HL-60/S4 treated with retinoic acid at 250 ng/mL for 4 days and 3 days (cell line): ENCODE measurements around the gene NXT1.

Source experiments
- in situ Hi-C: fragments of 300-500 bp; cut with MboI; formaldehyde crosslinking; loops from 2 replicates; pipeline ENCODE4 v1.7.0; 2022; ENCODE audit warnings: low sequenced_read_pairs

Gene NXT1

DNA sequence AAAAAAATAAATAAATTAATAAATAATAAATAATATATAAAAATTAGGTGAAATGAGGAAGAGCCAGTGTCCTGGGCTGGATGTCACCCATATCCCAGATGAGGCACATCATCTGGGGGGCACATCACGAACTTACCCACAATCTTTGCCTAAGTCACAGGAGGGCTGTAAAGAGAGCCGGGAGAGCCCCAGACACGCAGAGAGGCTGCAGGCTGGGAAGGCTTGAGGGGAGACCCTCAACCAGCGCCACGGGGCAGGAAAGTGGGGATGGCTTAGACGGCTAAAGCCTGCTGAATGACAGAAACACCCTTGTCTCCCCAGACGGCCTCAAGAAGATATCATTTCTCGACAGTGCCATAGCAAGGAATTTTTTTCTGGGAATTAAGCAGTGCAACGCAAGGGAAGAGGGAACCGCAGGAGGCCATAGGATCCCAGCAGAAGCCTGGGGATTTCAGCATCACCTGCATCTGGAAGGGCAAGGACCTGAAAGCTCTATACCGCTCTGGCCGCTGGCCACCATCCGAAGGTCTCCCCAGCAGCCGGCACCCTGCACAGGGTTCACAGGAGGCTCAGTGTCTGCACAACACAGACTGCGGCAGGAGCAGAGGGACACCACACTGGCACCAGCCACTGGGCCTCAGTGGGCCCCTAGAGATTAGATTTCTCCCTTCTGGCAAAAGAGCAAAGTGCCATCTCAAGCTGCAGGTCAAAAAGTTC is 22.8 kb upstream of the NXT1 start:
- in situ Hi-C loops, result no loop called here

DNA sequence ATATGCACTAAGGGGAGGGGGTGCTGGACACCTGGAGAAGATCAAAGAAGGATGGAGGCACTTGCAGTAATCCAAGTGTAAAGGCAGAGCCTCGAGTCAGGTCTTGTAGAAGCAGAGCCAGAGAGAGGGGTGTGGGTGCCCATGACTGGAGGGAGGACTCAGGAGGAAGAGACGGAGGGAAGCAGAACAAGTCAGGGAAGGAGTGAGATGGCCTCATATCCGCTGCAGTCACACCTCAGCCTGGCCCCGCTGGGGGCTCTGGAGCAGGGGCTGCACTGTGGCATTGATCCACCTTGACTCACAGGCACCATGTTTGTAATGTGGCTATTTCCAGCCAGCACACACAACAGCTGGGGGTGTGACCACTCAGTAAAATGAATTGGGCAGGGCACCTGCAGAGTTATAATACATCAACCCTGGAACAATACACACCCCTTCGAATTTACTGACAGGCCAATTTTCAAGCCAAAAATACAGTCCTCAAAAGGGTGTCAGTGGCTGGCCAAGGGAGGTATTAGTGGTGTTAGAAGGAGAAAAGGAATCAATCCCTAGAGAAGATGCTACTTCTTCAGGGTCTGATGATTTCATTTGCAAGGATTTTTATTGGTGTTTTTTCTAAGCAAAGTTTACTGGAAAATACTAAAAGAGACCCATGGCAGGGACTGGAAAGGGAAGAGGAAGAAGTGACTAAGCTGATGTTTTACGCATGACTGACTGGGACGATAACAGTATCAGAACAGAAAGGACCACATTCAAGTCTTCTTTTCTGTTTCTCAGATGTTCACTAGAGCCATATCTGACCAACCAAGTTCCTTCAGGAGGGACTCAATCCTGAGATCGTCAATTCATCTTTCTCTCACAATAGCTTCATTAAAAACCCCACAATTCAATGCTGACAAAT is 18.9 kb upstream of the NXT1 start:
- in situ Hi-C loops, result loop anchor here (10.0 kb wide), 2 partner anchors 277 to 987 kb away; no protein-coding TSS in a partner anchor

DNA sequence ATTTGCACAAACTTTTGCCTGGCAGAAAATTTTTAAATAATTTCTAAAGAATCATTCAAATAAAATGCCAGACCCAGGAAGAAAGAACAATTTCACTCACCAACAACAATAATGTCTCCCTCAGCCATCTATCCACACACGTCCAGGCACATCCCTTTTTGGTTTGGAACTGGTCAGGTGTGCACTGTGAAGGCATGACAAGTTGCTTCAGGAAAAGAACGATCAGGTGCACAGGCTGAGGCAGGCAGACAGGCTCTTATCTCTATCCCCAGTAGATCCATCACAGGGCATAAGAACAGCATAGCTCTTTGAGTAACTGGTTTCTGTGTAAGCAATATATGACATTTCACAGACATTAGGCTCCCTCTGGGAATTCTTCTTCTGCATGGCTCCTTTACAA is 18.1 kb upstream of the NXT1 start:
- in situ Hi-C loops, result loop anchor here (10.0 kb wide), 2 partner anchors 278 to 988 kb away; no protein-coding TSS in a partner anchor

DNA sequence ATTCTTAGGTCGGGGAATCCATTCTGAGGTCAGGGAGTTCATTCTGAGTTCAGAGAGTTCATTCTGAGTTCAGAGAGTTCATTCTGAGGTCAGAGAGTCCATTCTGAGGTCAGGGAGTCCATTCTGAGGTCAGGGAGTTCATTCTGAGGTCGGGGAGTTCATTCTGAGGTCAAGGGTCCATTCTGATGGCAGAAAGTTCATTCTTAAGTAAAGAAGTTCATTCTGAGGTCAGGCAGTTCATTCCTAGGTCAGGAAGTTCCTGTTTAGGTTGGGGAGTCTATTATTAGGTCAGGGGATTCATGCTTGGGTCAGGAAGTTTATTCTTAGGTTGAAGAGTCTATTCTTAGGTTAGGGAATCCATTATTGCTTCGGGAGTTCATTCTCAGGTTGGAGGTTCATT is 16.5 kb upstream of the NXT1 start:
- in situ Hi-C loops, result loop anchor here (10.0 kb wide), 2 partner anchors 279 to 989 kb away; no protein-coding TSS in a partner anchor

DNA sequence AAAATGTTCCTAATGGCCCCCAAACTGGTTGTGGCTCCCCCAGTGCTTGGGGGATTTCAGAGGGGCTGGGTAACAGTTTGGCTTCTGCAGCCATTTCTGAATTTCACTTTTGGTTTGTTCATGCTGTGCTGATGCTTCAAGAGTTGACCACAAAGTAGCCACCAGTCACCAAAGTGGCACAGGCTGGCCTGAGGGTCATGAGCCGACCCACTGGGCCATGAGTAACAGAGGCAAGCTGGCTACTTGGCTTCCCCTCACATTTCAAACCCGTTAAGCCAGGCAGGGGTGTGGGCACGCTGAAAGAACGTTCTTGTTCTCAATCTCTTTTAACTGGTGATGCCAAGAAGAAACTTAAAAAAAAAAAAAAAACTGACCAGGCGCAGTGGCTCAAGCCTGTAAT is 15.1 kb upstream of the NXT1 start:
- in situ Hi-C loops, result loop anchor here (10.0 kb wide), 2 partner anchors 281 to 991 kb away; no protein-coding TSS in a partner anchor

DNA sequence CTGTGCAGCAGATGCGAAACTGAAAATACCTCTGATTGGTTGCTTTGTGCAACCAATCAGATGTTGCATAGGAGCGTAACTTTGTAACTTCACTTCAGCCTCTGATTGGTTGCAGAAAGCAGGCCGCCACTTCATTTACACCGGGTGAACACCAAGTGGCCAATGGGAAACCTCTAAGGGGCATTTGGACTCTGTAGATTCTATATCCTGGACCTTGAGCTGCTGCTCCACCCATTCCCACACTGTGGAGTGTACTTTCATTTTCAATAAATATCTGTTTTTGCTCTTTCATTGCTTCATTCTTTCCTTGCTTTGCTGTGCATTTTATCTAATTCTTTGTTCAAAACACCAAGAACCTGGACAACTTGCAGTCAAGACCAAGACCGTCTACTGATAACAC is 14.1 kb upstream of the NXT1 start:
- in situ Hi-C loops, result loop anchor here (10.0 kb wide), 2 partner anchors 282 to 992 kb away; no protein-coding TSS in a partner anchor

DNA sequence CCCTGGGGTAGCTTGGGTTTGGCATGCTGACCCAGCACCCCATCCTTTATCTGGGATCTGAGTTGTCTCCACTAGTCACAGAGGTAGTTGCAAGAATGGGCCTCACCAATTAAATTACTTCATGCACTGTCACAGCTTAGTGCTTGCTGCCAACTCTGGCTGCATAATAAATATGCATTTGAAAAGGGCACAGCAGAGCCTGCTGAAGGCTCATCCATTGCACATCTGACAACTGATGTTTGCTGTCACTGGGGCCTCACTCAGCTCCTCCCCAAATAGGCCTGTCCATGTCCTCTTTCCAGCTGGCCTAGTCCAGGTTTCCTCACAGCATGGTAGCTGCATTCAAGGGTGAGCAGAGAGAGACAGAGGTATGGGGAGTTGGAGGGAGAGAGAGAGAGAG is 13.3 kb upstream of the NXT1 start:
- in situ Hi-C loops, result loop anchor here (10.0 kb wide), 2 partner anchors 283 to 993 kb away; no protein-coding TSS in a partner anchor

DNA sequence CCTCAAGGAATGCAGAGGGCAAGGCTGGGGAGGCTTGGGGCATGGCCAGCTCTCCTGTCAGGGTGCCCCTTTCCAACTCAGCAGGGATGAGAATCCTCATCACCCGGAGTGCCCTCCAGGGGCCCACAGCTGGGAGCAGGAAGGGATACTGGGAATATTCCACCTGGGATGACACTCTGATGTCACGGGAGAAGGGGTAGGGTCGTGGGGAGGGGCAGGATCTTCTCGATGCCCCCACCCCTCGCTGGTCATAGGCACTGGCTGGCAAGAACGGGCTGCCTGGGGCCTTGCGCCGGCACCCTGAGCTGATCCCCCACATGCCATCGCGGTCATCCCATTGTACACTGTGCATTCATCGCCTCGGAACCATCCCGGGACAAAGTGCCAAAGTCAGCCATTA is 10.6 kb upstream of the NXT1 start:
- in situ Hi-C loops, result loop anchor here (10.0 kb wide), 3 partner anchors 285 to 995 kb away; no protein-coding TSS in a partner anchor

DNA sequence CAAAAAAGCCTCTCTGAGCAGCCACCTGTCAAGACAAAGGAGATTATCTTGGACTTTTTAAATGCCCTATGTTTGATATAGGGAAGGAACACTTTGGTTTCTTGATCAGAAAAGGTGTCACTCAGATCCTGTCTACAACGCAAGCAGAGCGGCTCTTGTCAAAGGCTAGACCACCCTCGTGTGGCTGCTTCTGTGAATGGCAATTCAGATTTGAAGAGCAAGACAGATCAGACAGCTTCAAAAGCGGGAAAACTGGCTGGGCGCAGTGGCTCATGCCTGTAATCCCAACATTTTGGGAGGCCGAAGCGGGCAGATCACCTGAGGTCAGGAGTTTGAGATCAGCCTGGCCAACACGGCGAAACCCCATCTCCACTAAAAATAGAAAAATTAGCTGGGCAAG is 10.1 kb upstream of the NXT1 start:
- in situ Hi-C loops, result loop anchor here (10.0 kb wide), 1 partner anchor 646 kb away; no protein-coding TSS in a partner anchor

DNA sequence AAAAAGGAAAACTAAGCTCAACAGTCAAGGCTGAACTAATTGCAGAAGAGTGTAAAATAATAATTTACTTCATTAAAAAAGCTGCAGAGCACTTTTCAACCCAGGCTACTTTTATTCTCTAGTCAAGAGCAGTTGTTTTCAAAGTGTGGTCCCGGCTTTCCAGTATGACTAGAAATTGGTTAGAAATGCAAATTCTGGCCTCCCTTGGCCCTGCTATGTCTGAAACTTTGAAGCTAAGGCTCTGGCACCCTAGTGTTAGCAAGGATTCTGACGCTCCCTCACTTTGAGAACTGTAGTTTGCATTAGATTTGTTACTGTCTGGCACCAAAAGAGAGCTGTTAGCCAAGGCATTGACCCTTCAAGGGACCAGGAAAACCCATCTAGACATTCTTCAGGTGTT is 9.5 kb upstream of the NXT1 start:
- in situ Hi-C loops, result loop anchor here (10.0 kb wide), 1 partner anchor 646 kb away; no protein-coding TSS in a partner anchor

DNA sequence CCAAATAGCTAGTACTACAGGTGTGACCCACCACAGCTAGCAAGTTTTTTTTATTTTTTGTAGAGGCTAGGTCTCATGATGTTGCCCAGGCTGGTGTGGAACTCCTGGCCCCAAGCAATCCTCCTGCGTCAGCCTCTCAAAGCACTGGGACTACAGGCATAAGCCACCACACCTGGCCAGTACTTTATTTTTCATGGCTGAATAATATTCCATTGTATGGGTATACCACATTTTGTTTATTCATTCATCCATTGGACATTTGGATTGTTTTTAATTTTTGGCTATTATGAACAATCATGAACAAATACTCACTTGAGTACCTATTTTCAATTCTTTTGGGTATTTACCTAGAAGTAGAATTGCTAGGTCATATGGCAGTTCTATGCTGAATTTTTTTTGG is 7.0 kb upstream of the NXT1 start:
- in situ Hi-C loops, result loop anchor here (10.0 kb wide), 1 partner anchor 649 kb away; no protein-coding TSS in a partner anchor

DNA sequence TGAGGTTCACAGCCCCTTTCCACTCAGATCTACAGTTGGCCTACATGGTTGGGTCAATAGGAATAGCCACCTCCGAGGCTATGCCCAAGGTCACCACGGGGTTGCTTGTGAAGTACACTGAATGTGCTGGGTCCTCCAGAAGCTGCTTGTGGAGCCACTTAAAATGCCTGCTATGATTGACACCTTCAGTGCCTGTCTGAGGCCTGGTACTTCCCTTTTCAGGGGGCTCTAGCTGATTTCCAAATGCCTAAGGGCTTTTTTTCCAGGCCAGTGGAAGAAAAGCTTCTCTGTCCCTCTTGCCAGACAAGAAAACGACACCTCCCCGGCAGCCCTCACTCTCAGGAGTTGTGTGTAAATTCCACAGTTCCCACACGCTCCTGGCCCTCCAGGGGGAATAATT is 6.3 kb upstream of the NXT1 start:
- in situ Hi-C loops, result loop anchor here (10.0 kb wide), 1 partner anchor 650 kb away; no protein-coding TSS in a partner anchor

DNA sequence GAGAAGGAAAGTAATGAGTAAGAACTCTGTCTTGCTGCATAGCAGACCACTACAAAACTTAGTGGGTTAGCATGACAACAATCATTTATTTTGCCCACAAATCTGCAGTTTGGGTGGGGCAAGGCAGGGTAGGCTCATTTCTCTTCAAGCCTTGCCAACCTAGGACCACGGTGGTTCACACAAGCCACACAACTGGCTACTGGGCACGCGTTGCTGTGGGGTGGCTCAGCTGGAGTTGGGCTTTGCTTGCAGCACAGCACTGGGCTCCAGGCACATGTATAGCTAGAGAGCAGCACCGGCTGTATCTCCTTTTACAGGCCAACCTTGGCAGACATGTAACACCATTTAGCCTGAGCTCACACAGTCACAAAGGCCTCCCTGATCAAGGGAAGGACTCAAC is 4.6 kb upstream of the NXT1 start:
- in situ Hi-C loops, result loop anchor here (10.0 kb wide), 1 partner anchor 651 kb away; no protein-coding TSS in a partner anchor

DNA sequence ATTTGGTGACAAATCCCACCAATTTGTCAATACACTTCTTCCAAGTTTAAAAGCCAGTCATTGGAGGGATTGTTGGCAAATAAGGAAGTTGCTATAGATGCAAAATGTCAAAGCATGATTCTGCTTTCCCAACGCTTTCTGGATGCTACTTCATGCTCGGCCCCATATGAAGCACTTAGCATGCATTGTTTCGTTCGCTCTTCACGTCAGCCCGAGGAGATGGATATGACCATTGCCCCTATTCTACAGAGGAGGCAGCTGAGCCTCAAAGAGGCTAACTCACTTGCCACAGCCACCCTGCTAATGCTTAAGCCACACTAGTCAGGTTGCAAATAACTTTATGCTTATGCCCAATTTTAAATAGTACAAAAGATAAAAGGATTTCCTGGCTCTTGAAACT is 2.8 kb upstream of the NXT1 start:
- in situ Hi-C loops, result loop anchor here (10.0 kb wide), 1 partner anchor 653 kb away; no protein-coding TSS in a partner anchor

DNA sequence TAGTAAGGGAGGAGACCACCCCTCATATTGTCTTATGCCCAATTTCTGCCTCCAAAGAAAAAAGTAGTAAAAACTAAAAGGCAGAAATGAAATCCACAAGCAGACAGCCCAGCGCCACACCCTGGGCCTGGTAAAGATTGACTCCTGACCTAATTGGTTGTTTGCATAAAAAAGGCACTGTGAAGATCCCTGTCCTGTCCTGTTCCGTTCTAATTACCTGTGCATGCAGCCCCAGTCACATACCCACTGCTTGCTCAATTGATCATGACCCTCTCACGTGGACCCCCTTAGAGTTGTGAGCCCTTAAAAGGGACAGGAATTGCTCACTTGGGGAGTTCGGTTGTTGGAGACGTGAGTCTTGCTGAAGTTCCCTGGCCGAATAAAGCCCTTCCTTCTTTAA is 2.1 kb upstream of the NXT1 start:
- in situ Hi-C loops, result loop anchor here (10.0 kb wide), 1 partner anchor 654 kb away; no protein-coding TSS in a partner anchor

DNA sequence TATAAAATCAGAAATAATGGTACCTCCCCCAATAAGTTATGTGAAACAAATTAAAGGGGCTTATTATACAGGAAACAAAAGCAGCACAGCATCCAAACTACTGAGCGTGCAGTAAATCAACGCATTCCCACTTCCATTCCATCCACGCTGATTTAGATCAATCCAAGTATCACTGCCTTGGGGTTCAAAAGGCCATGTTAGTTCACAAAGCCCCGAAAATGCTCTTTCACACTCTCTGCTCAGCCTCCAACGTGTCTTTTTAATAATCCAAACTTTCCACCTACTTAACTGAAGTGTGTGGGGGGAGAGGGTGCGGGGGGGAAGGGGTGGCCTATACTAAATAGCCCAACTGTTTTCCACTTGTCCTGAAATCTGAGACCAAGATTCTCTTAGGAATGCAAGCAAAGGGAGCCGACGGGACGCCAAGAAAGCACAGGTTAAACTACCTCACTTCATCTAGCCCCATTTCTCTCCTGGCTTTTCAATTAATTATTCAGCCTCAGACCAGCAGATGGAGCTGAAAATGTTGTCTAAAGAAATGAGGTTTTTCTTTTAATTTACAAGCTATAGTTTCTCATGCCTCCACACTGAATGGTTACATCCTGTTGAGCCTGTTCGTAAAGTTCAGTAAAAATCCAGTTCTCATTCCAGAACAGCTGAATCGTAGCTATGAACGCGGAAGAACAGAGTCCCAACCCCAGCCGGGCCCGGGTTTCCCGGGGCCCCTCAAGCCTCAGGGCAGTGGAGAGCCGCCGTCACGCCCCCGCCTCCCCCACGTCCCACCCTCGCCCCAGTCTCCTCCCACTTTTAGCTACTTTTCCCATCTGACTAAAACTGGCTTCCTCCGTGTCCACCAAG is 1.0 kb upstream of the NXT1 start:
- in situ Hi-C loops, result loop anchor here (10.0 kb wide), 1 partner anchor 655 kb away; no protein-coding TSS in a partner anchor

DNA sequence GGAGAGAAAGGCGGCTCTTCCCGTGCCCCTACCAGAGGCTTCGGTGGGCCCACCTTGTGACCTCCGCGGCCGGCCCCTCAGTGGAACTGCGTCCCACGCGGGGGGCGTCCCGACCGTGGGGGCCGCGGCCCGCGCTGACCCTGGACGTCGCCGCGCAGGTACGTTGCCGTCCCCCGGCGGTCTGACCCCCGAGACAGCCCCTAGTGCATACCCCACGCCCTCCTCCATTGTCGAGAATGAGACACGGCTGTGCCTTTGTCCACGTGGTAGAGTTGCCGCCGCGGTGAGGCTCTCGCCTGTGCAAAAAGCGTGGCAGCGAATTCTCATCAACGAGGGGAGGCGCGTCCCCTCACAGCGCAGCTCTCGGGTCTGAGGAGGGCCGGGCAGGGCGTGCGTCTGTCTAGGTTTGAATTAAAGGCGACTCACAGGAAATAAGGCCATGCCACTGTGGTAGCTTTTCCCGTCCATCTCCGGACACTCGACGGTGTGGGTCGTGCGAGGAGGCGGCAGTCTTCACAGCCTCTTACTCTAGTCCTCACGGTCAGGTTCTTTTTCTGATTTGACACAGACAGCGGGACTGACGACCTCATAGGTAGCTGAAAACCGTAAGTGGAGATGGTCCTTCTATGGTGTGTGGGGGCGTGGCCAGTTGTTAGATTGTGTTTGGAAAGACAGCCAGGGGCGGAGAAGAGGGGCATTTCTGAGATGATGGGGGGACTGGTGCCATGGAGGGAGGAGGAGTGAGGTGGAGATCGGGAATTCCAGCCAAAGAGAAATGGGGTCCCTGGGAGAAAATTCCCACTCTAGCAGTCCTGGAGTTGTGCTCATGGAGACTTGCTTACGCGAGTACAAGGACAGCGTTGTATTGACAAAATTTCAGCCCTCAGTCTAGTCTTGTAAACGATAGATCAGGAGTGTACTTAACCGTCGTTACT is 580 bp downstream of the NXT1 start:
- in situ Hi-C loops, result no loop called here

DNA sequence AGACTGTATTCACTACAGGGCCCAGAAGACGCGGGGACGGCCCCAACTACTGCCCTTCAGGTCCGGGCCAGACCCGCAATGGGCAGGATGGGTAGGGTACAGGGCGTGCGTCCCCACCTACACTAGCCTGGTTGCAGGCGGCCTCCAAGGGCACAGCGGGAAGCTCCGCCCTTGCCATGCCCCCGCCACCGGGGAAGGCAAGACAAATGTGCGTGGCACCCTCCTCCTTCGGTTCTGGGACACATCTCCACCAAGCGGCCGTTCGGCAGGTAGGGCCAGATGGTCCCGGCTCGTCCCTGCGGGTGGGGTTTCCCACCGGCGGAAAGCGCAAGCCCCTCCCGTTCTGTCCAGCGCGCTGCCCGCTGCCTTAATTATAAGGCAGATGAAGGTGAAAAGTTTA is 5.6 kb downstream of the NXT1 start:
- in situ Hi-C loops, result no loop called here
